IMR-90 (cell line): Measurements from ENCODE around the gene SLC25A40. TPM values are rescaled to one million over a fixed set of nuclear protein-coding genes. Genes with fewer than 3 reads are reported as not detected.

Source experiments
- ATAC-seq: fragments of 200-7000 bp; cut with Tn5 transposase; 2 replicates; pipeline ENCODE4 v1.9.1; 2020; ENCODE audit warnings: low read depth, mild to moderate bottlenecking, moderate library complexity
- BruUV-seq: library from RNA; stranded (reverse); fragments of 400-500 nt; replicated peaks from 2 replicates; lab custom pipeline; 2021; lab: Mats Ljungman, UMichigan
- CTCF ChIA-PET: fragments of 300-600 bp; formaldehyde crosslinking; extraction: SDS; loops from one replicate; lab custom pipeline; 2021; ENCODE audit warnings: antibody characterized with exemption; lab: Yijun Ruan, JAX
- POLR2A ChIA-PET: fragments of 300-600 bp; sonication (Branson Sonifier 250); formaldehyde crosslinking; loops from one replicate; lab custom pipeline; 2022; ENCODE audit warnings: antibody characterized with exemption; ENCODE audit not compliant: unreplicated experiment; lab: Charles Lee
- DNase-seq: peaks from one replicate; pipeline ENCODE4 v3.0.0; 2013
- H2AFZ ChIP-seq: replicated peaks from 2 replicates; pipeline ENCODE3; 2013; ENCODE audit warnings: low read length, mild to moderate bottlenecking; ENCODE audit not compliant: poor library complexity
- H2AK5ac ChIP-seq: 2 replicates; pipeline ENCODE4 v1.6.1; 2013; ENCODE audit warnings: low read depth, low read length, inconsistent platforms
- H2AK9ac ChIP-seq: replicated peaks from 2 replicates; pipeline ENCODE3; 2013; ENCODE audit warnings: mild to moderate bottlenecking, low read depth, low read length, moderate library complexity; ENCODE audit not compliant: poor library complexity
- H2BK120ac ChIP-seq: 2 replicates; pipeline ENCODE4 v1.6.1; 2013; ENCODE audit warnings: low read depth, low read length, inconsistent platforms
- H2BK15ac ChIP-seq: 3 replicates; pipeline ENCODE4 v1.6.1; 2013; ENCODE audit warnings: low read depth, low read length, inconsistent platforms
- H2BK20ac ChIP-seq: 2 replicates; pipeline ENCODE4 v1.6.1; 2013; ENCODE audit warnings: low read depth, mild to moderate bottlenecking, inconsistent platforms, low read length, moderate library complexity
- H2BK5ac ChIP-seq: 2 replicates; pipeline ENCODE4 v1.6.1; 2013; ENCODE audit warnings: mild to moderate bottlenecking, low read depth, low read length, inconsistent platforms; ENCODE audit not compliant: poor library complexity, severe bottlenecking
- H3K14ac ChIP-seq: replicated peaks from 2 replicates; pipeline ENCODE4 v1.6.1; 2013; ENCODE audit warnings: low read depth, low read length, inconsistent platforms
- H3K18ac ChIP-seq: 2 replicates; pipeline ENCODE4 v1.6.1; 2013; ENCODE audit warnings: low read depth, low read length, control low read depth
- H3K23ac ChIP-seq: 2 replicates; pipeline ENCODE4 v1.6.1; 2013; ENCODE audit warnings: low read depth, low read length, inconsistent platforms
- H3K27ac ChIP-seq: 2 replicates; pipeline ENCODE4 v1.5.1; 2013; ENCODE audit warnings: mild to moderate bottlenecking, control low read depth, low read length; ENCODE audit not compliant: insufficient read depth
- H3K27me3 ChIP-seq: 2 replicates; pipeline ENCODE4 v1.6.1; 2013; ENCODE audit warnings: low read length; ENCODE audit not compliant: control insufficient read depth, insufficient read depth
- H3K36me3 ChIP-seq: 2 replicates; pipeline ENCODE4 v1.6.1; 2013; ENCODE audit warnings: low read length, mixed read lengths; ENCODE audit not compliant: control insufficient read depth, insufficient read depth
- H3K4ac ChIP-seq: 2 replicates; pipeline ENCODE4 v1.6.1; 2013; ENCODE audit warnings: low read depth, low read length, inconsistent platforms
- H3K4me1 ChIP-seq: 2 replicates; pipeline ENCODE4 v1.6.1; 2013; ENCODE audit warnings: low read length, mixed read lengths; ENCODE audit not compliant: control insufficient read depth, insufficient read depth
- H3K4me2 ChIP-seq: 2 replicates; pipeline ENCODE4 v1.6.1; 2013; ENCODE audit warnings: low read depth, mild to moderate bottlenecking, control low read depth, low read length, moderate library complexity
- H3K4me3 ChIP-seq: 2 replicates; pipeline ENCODE4 v1.5.1; 2013; ENCODE audit warnings: low read depth, mild to moderate bottlenecking, control low read depth, low read length, moderate library complexity; ENCODE audit not compliant: insufficient read depth
- H3K56ac ChIP-seq: 2 replicates; pipeline ENCODE4 v1.6.1; 2013; ENCODE audit warnings: low read length, inconsistent platforms; ENCODE audit not compliant: insufficient read depth; ENCODE audit errors: extremely low read depth
- H3K79me1 ChIP-seq, 2 experiments: 2 replicates each; pipeline ENCODE4 v1.6.1; 2013; ENCODE audit warnings: low read length in 2 of 2, inconsistent platforms in 1 of 2, low read depth in 1 of 2
- H3K9ac ChIP-seq: 2 replicates; pipeline ENCODE4 v1.6.1; 2013; ENCODE audit warnings: low read depth, low read length, control low read depth
- H3K9me1 ChIP-seq: 2 replicates; pipeline ENCODE4 v1.6.1; 2013; ENCODE audit warnings: low read length, inconsistent platforms; ENCODE audit not compliant: insufficient read depth
- H3K9me3 ChIP-seq: 2 replicates; pipeline ENCODE4 v1.6.1; 2013; ENCODE audit warnings: low read length; ENCODE audit not compliant: control insufficient read depth, insufficient read depth
- H4K20me1 ChIP-seq: 2 replicates; pipeline ENCODE4 v1.6.1; 2013; ENCODE audit warnings: low read length, inconsistent platforms; ENCODE audit not compliant: insufficient read depth
- H4K5ac ChIP-seq: 2 replicates; pipeline ENCODE4 v1.6.1; 2013; ENCODE audit warnings: mild to moderate bottlenecking, low read depth, low read length, control low read depth
- H4K8ac ChIP-seq, 2 experiments: 2 replicates each; pipeline ENCODE4 v1.6.1; 2013; ENCODE audit warnings: low read depth in 2 of 2, low read length in 2 of 2, control low read depth in 1 of 2, inconsistent platforms in 1 of 2
- H4K91ac ChIP-seq: 2 replicates; pipeline ENCODE4 v1.6.1; 2013; ENCODE audit warnings: low read depth, low read length, inconsistent platforms; ENCODE audit not compliant: insufficient read depth
- BHLHE40 ChIP-seq: fragments of 150-350 bp; IDR thresholded peaks from 2 replicates; pipeline ENCODE4 v1.6.1; 2016; ENCODE audit warnings: mild to moderate bottlenecking, low read depth, low read length
- CEBPB ChIP-seq: IDR thresholded peaks from 2 replicates; pipeline ENCODE4 v1.6.1; 2012; ENCODE audit warnings: low read depth, low read length, improper control_type of control experiment
- CHD1 ChIP-seq: IDR thresholded peaks from 2 replicates; pipeline ENCODE4 v1.6.1; 2012; ENCODE audit warnings: low read depth, low read length, improper control_type of control experiment
- CTCF ChIP-seq: conservative IDR thresholded peaks from 2 replicates; pipeline ENCODE4 v1.5.1; 2012; ENCODE audit warnings: mild to moderate bottlenecking, low read depth, low read length, improper control_type of control experiment
- FOS ChIP-seq: fragments of 150-350 bp; IDR thresholded peaks from 2 replicates; pipeline ENCODE4 v1.6.1; 2016; ENCODE audit warnings: low read depth, low read length
- MAFK ChIP-seq: IDR thresholded peaks from 2 replicates; pipeline ENCODE4 v1.6.1; 2012; ENCODE audit warnings: low read depth, low read length, improper control_type of control experiment
- MAZ ChIP-seq: IDR thresholded peaks from 2 replicates; pipeline ENCODE4 v1.6.1; 2012; ENCODE audit warnings: low read depth, mild to moderate bottlenecking, low read length, improper control_type of control experiment, moderate library complexity, borderline replicate concordance
- MXI1 ChIP-seq: IDR thresholded peaks from 2 replicates; pipeline ENCODE4 v1.6.1; 2012; ENCODE audit warnings: low read depth, mild to moderate bottlenecking, low read length, moderate library complexity, borderline replicate concordance
- NFE2L2 ChIP-seq: fragments of 150-350 bp; IDR thresholded peaks from 2 replicates; pipeline ENCODE4 v1.6.1; 2016; ENCODE audit warnings: low read depth, mild to moderate bottlenecking, low read length
- POLR2A ChIP-seq: IDR thresholded peaks from 2 replicates; pipeline ENCODE4 v1.6.1; 2012; ENCODE audit warnings: mild to moderate bottlenecking, low read depth, low read length
- RAD21 ChIP-seq: IDR thresholded peaks from 2 replicates; pipeline ENCODE4 v1.6.1; 2012; ENCODE audit warnings: low read length, improper control_type of control experiment
- RCOR1 ChIP-seq: IDR thresholded peaks from 2 replicates; pipeline ENCODE4 v1.6.1; 2012; ENCODE audit warnings: mild to moderate bottlenecking, low read length, improper control_type of control experiment; ENCODE audit not compliant: insufficient replicate concordance
- RFX5 ChIP-seq: IDR thresholded peaks from 2 replicates; pipeline ENCODE4 v1.8.0; 2012; ENCODE audit warnings: low read depth, mild to moderate bottlenecking, low read length, moderate library complexity
- SMC3 ChIP-seq: fragments of 150-350 bp; IDR thresholded peaks from 2 replicates; pipeline ENCODE4 v1.6.1; 2016; ENCODE audit warnings: low read depth, mild to moderate bottlenecking, antibody characterized with exemption, low read length, moderate library complexity
- WGBS, 2 experiments: methylation state at CpG; one replicate each; pipeline versions ENCODE4 v1.1.5 to v1.1.7; 2013; ENCODE audit warnings: missing lambda C conversion rate in 2 of 2; ENCODE audit not compliant: insufficient read length in 1 of 2; ENCODE audit errors: extremely low coverage in 2 of 2; 5-methylcytosine and 5-hydroxymethylcytosine counted together
- dilution Hi-C: fragments of 300-500 bp; cut with HindIII; formaldehyde crosslinking; loops from one replicate; pipeline ENCODE4 v1.14.3; 2018; ENCODE audit warnings: low sequenced_read_pairs; ENCODE audit not compliant: unreplicated experiment
- in situ Hi-C: fragments of 300-500 bp; cut with MboI; formaldehyde crosslinking; loops from 3 replicates; pipeline ENCODE4 v1.14.3; 2019; ENCODE audit warnings: low sequenced_read_pairs, inconsistent platforms, mixed read lengths
- intact Hi-C: fragments of 100-400 bp; cut with micrococcal nuclease; formaldehyde crosslinking; loops from 2 replicates; pipeline ENCODE4 v1.10.0; 2022
- polyA plus RNA-seq, 3 experiments: library from polyadenylated mRNA; depleted of rRNA; stranded (reverse); fragments of >200 nt; gene quantifications; 2 replicates each; pipeline ENCODE4 v1.2.3, GENCODE V29; 2012; ENCODE audit warnings: low replicate concordance in 1 of 3
- total RNA-seq: library from RNA; depleted of rRNA; stranded (reverse); fragments of >200 nt; gene quantifications from 2 replicates; pipeline ENCODE4 v1.2.3, GENCODE V29; 2012
- TF ChIP-seq, protein P1 (sequence below): fragments of 150-350 bp; IDR thresholded peaks from 2 replicates; pipeline ENCODE4 v1.6.1; 2017; ENCODE audit warnings: mild to moderate bottlenecking, antibody characterized with exemption, low read length, low read depth
- TF ChIP-seq, protein P2 (sequence below): fragments of 150-350 bp; IDR thresholded peaks from 2 replicates; pipeline ENCODE4 v1.6.1; 2016; ENCODE audit warnings: low read depth, mild to moderate bottlenecking, low read length, moderate library complexity, borderline replicate concordance

The SLC25A40 gene
- total and polyA plus RNA-seq, 2 of the 4 experiments (the other 2 are of a cell fraction), result 4.7 to 6.1 TPM

DNA sequence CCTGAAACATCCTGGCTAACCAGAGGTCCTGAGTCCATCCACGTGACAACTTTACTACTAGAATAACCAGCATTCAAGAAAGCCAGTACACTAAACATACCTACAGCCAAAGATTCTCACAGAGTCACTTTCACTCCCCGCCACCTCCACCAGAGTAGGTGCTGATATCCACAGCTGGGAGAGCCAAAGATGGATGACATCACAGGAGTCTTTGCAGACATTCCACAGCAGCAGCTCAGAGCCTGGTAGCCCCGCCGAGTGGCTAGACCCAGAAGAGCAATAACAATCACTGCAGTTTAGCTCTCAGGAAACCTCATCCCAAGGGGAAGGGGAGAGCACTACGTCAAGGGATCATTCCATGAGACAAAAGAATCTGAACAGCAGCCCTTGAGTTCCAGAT lies 44.4 kb upstream of the SLC25A40 start:
- H3K4me2 ChIP-seq, result no peak overlapping the region
- no peak overlapping the region for H2BK15ac ChIP-seq
- no peak overlapping the region for H2BK120ac ChIP-seq
- H3K9me3 ChIP-seq, result no peaks in the 10 kb centered on the region
- no peak overlapping the region for H4K8ac ChIP-seq
- no peaks in the 10 kb centered on the region for H3K4me1 ChIP-seq
- BruUV-seq, result no TSS peak
- no peak overlapping the region for H3K27ac ChIP-seq
- no peak overlapping the region for H3K14ac ChIP-seq
- no peak overlapping the region for H2AK9ac ChIP-seq
- intact Hi-C loops (no loop called here), in situ Hi-C loops (no loop called here), dilution Hi-C loops (no loop called here)
- no peak overlapping the region for H4K5ac ChIP-seq
- H3K56ac ChIP-seq, result no peak overlapping the region
- no peak overlapping the region for H3K4me3 ChIP-seq
- no peaks in the 10 kb centered on the region for H3K79me1 ChIP-seq
- WGBS, 2 experiments, result 60% methylated on average over 2 of the region's 5 CpGs; no CpG with 5 or more reads in 1 of the 2 experiments
- POLR2A ChIA-PET, result no interaction called here
- no peak overlapping the region for H3K9ac ChIP-seq
- H2BK5ac ChIP-seq, result no peak overlapping the region
- no peak overlapping the region for H3K23ac ChIP-seq
- no peaks in the 10 kb centered on the region; the same call in 1 of the 2 replicates for H3K9me1 ChIP-seq
- H2BK20ac ChIP-seq, result no peak overlapping the region
- H2AK5ac ChIP-seq, result no peak overlapping the region
- H2AFZ ChIP-seq, result no peak overlapping the region
- H4K20me1 ChIP-seq, result no peaks in the 10 kb centered on the region
- H3K4ac ChIP-seq, result no peak overlapping the region
- ATAC-seq (no peak), DNase-seq (no peak)
- H3K18ac ChIP-seq, result no peak overlapping the region
- no peaks in the 10 kb centered on the region for H3K36me3 ChIP-seq
- no peak overlapping the region for H4K91ac ChIP-seq
- TF ChIP-seq NFE2L2 (no peak), RCOR1 (no peak), FOS (no peak), RFX5 (no peak), MXI1 (no peak), BHLHE40 (no peak), MAZ (no peak), MAFK (no peak), POLR2A (no peak), SMC3 (no peak), CEBPB (no peak), CHD1 (no peak), RAD21 (no peak), CTCF (no peak)
- TF ChIP-seq, protein P1, sequence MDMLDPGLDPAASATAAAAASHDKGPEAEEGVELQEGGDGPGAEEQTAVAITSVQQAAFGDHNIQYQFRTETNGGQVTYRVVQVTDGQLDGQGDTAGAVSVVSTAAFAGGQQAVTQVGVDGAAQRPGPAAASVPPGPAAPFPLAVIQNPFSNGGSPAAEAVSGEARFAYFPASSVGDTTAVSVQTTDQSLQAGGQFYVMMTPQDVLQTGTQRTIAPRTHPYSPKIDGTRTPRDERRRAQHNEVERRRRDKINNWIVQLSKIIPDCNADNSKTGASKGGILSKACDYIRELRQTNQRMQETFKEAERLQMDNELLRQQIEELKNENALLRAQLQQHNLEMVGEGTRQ, result no peak
- TF ChIP-seq, protein P2, sequence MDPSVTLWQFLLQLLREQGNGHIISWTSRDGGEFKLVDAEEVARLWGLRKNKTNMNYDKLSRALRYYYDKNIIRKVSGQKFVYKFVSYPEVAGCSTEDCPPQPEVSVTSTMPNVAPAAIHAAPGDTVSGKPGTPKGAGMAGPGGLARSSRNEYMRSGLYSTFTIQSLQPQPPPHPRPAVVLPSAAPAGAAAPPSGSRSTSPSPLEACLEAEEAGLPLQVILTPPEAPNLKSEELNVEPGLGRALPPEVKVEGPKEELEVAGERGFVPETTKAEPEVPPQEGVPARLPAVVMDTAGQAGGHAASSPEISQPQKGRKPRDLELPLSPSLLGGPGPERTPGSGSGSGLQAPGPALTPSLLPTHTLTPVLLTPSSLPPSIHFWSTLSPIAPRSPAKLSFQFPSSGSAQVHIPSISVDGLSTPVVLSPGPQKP, result no peak
- CTCF ChIA-PET, result interaction anchor here (0.6 kb wide), 1 partner anchor 73 kb away, joined by 3 read pairs; no protein-coding TSS in a partner anchor
- H3K27me3 ChIP-seq, result no peaks in the 10 kb centered on the region; the same call in 1 of the 2 replicates
